ENCODE measurements around the gene PRKG1.

Gene PRKG1

GRCh38 chr10:52284416-52285013, 1210.2 kb downstream of the PRKG1 start:
- Histone ChIP-seq H3K9ac (ENCODE audit: low read length) (no peak overlapping the region), H3K36me3 (ENCODE audit: control insufficient read depth, insufficient read depth, low read length, severe bottlenecking) (peaks cover 11% of the 10 kb centered on the region), H3K4me3 (ENCODE audit: low read length) (no peak overlapping the region), H3K4me1 (ENCODE audit: control insufficient read depth, insufficient read depth, low read length) (peaks cover 30% of the 10 kb centered on the region), H3K9me3 (ENCODE audit: control insufficient read depth, low read length) (no peaks in the 10 kb centered on the region), H3K27me3 (replicated peaks; ENCODE audit: control insufficient read depth, insufficient read depth, low read length) (no peaks in the 10 kb centered on the region)
- DNase-seq (ENCODE audit: low read depth): no peak

- Histone ChIP-seq H3K27me3 (replicated peaks; ENCODE audit: control insufficient read depth, insufficient read depth, low read length) (no peaks in the 10 kb centered on the region), H3K9ac (ENCODE audit: low read length) (no peak overlapping the region), H3K9me3 (ENCODE audit: control insufficient read depth, low read length) (no peaks in the 10 kb centered on the region), H3K36me3 (ENCODE audit: control insufficient read depth, insufficient read depth, low read length, severe bottlenecking) (peaks cover 11% of the 10 kb centered on the region), H3K4me1 (ENCODE audit: control insufficient read depth, insufficient read depth, low read length) (peaks cover 7% of the 10 kb centered on the region), H3K4me3 (ENCODE audit: low read length) (no peak overlapping the region)
- DNase-seq (ENCODE audit: low read depth): no peak
Observed at GRCh38 chr10:52287866-52288265, 1213.6 kb downstream of the PRKG1 start.

- H3K36me3 ChIP-seq (ENCODE audit: control insufficient read depth, insufficient read depth, low read length, severe bottlenecking): peaks cover 9% of the 10 kb centered on the region
- H3K4me1 ChIP-seq (ENCODE audit: control insufficient read depth, insufficient read depth, low read length): no peaks in the 10 kb centered on the region
- H3K9ac ChIP-seq (ENCODE audit: low read length): no peak overlapping the region
- H3K4me3 ChIP-seq (ENCODE audit: low read length): no peak overlapping the region
- no peaks in the 10 kb centered on the region for H3K27me3 ChIP-seq (replicated peaks; ENCODE audit: control insufficient read depth, insufficient read depth, low read length)
- H3K9me3 ChIP-seq (ENCODE audit: control insufficient read depth, low read length): no peaks in the 10 kb centered on the region
- no peak for DNase-seq (ENCODE audit: low read depth)
Observed at GRCh38 chr10:52297747-52298146, 1223.5 kb downstream of the PRKG1 start.

- H3K9me3 ChIP-seq (ENCODE audit: control insufficient read depth, low read length): no peaks in the 10 kb centered on the region
- H3K4me3 ChIP-seq (ENCODE audit: low read length): no peak overlapping the region
- no peak for DNase-seq (ENCODE audit: low read depth)
- no peaks in the 10 kb centered on the region for H3K4me1 ChIP-seq (ENCODE audit: control insufficient read depth, insufficient read depth, low read length)
- peaks cover 5% of the 10 kb centered on the region for H3K36me3 ChIP-seq (ENCODE audit: control insufficient read depth, insufficient read depth, low read length, severe bottlenecking)
- H3K27me3 ChIP-seq (replicated peaks; ENCODE audit: control insufficient read depth, insufficient read depth, low read length): no peaks in the 10 kb centered on the region
- no peak overlapping the region for H3K9ac ChIP-seq (ENCODE audit: low read length)
Observed at GRCh38 chr10:52300599-52301277, 1226.5 kb downstream of the PRKG1 start.

- peak; percentile 87 for DNase-seq (ENCODE audit: low read depth)
Observed at GRCh38 chr10:52308251-52309031, 1234.2 kb downstream of the PRKG1 start.

GRCh38 chr10:52312942-52313255, 1238.6 kb downstream of the PRKG1 start:
- peak overlapping the region; percentile 94 for H3K4me3 ChIP-seq (ENCODE audit: low read length)

More at GRCh38 chr10:52308251-52309031, 1234.2 kb downstream of the PRKG1 start:
- peaks cover 18% of the 10 kb centered on the region for H3K4me1 ChIP-seq (ENCODE audit: control insufficient read depth, insufficient read depth, low read length)
- no peaks in the 10 kb centered on the region for H3K9me3 ChIP-seq (ENCODE audit: control insufficient read depth, low read length)
- H3K27me3 ChIP-seq (replicated peaks; ENCODE audit: control insufficient read depth, insufficient read depth, low read length): no peaks in the 10 kb centered on the region
- peak overlapping the region; percentile 87 for H3K4me3 ChIP-seq (ENCODE audit: low read length)
- H3K9ac ChIP-seq (ENCODE audit: low read length): peak overlapping the region; percentile 92
- H3K36me3 ChIP-seq (ENCODE audit: control insufficient read depth, insufficient read depth, low read length, severe bottlenecking): no peaks in the 10 kb centered on the region

GRCh38 chr10:52313256-52313932, 1239.1 kb downstream of the PRKG1 start:
- peak; percentile 32 for DNase-seq (ENCODE audit: low read depth)
- Histone ChIP-seq H3K4me3 (ENCODE audit: low read length) (peak overlapping the region; percentile 94), H3K36me3 (ENCODE audit: control insufficient read depth, insufficient read depth, low read length, severe bottlenecking) (peaks cover 19% of the 10 kb centered on the region), H3K9me3 (ENCODE audit: control insufficient read depth, low read length) (no peaks in the 10 kb centered on the region), H3K4me1 (ENCODE audit: control insufficient read depth, insufficient read depth, low read length) (peaks cover 23% of the 10 kb centered on the region), H3K27me3 (replicated peaks; ENCODE audit: control insufficient read depth, insufficient read depth, low read length) (no peaks in the 10 kb centered on the region), H3K9ac (ENCODE audit: low read length) (peak overlapping the region; percentile 96)

More at GRCh38 chr10:52312942-52313255, 1238.6 kb downstream of the PRKG1 start:
- Histone ChIP-seq H3K27me3 (replicated peaks; ENCODE audit: control insufficient read depth, insufficient read depth, low read length) (no peaks in the 10 kb centered on the region), H3K4me1 (ENCODE audit: control insufficient read depth, insufficient read depth, low read length) (peaks cover 21% of the 10 kb centered on the region), H3K9me3 (ENCODE audit: control insufficient read depth, low read length) (no peaks in the 10 kb centered on the region), H3K9ac (ENCODE audit: low read length) (peak overlapping the region; percentile 96), H3K36me3 (ENCODE audit: control insufficient read depth, insufficient read depth, low read length, severe bottlenecking) (peaks cover 19% of the 10 kb centered on the region)
- no peak for DNase-seq (ENCODE audit: low read depth)

GRCh38 chr10:52313933-52314821, 1239.9 kb downstream of the PRKG1 start, which contains the start of gene DKK1:
TSS of gene DKK1 (plus strand) at chr10:52314281. CDS start at chr10:52314435, 154 bp downstream.
- peaks cover 16% of the 10 kb centered on the region for H3K4me1 ChIP-seq (ENCODE audit: control insufficient read depth, insufficient read depth, low read length)
- H3K9me3 ChIP-seq (ENCODE audit: control insufficient read depth, low read length): no peaks in the 10 kb centered on the region
- peak within 1 kb of the TSS; percentile 94 for H3K4me3 ChIP-seq (ENCODE audit: low read length)
- DNase-seq (ENCODE audit: low read depth): peak; percentile 92
- peak within 1 kb of the TSS; percentile 96 for H3K9ac ChIP-seq (ENCODE audit: low read length)
- H3K36me3 ChIP-seq (ENCODE audit: control insufficient read depth, insufficient read depth, low read length, severe bottlenecking): peaks cover 19% of the 10 kb centered on the region
- no peaks in the 10 kb centered on the region for H3K27me3 ChIP-seq (replicated peaks; ENCODE audit: control insufficient read depth, insufficient read depth, low read length)

GRCh38 chr10:52314822-52315552, 1240.7 kb downstream of the PRKG1 start:
- Histone ChIP-seq H3K9me3 (ENCODE audit: control insufficient read depth, low read length) (no peaks in the 10 kb centered on the region), H3K4me1 (ENCODE audit: control insufficient read depth, insufficient read depth, low read length) (peaks cover 16% of the 10 kb centered on the region), H3K9ac (ENCODE audit: low read length) (peak overlapping the region; percentile 96), H3K36me3 (ENCODE audit: control insufficient read depth, insufficient read depth, low read length, severe bottlenecking) (peaks cover 19% of the 10 kb centered on the region), H3K27me3 (replicated peaks; ENCODE audit: control insufficient read depth, insufficient read depth, low read length) (no peaks in the 10 kb centered on the region), H3K4me3 (ENCODE audit: low read length) (peak overlapping the region; percentile 94)
- peak; percentile 70 for DNase-seq (ENCODE audit: low read depth)

- Histone ChIP-seq H3K27me3 (replicated peaks; ENCODE audit: control insufficient read depth, insufficient read depth, low read length) (no peaks in the 10 kb centered on the region), H3K4me1 (ENCODE audit: control insufficient read depth, insufficient read depth, low read length) (peaks cover 14% of the 10 kb centered on the region)
Observed at GRCh38 chr10:52316001-52316400, 1241.7 kb downstream of the PRKG1 start.

More at GRCh38 chr10:52316001-52316400, 1241.7 kb downstream of the PRKG1 start:
- peak overlapping the region; percentile 96 for H3K9ac ChIP-seq (ENCODE audit: low read length)
- H3K9me3 ChIP-seq (ENCODE audit: control insufficient read depth, low read length): no peaks in the 10 kb centered on the region
- peak overlapping the region; percentile 94 for H3K4me3 ChIP-seq (ENCODE audit: low read length)
- peaks cover 19% of the 10 kb centered on the region for H3K36me3 ChIP-seq (ENCODE audit: control insufficient read depth, insufficient read depth, low read length, severe bottlenecking)
- peak; percentile 45 for DNase-seq (ENCODE audit: low read depth)

All from adipocyte (in vitro differentiated cells).